ENCODE data around the gene RAD50.
A peak's percentile ranks its signal among the peaks of the same experiment; 100 is the strongest.

The RAD50 gene

GRCh38 chr5:132658381-132659302 is 101.9 kb downstream of the RAD50 start:
- Histone ChIP-seq H2BK120ac (ENCODE audit: low read depth, low read length) (peak overlapping the region; percentile 54), H2AFZ (ENCODE audit: low read length) (no peak overlapping the region), H2BK15ac (ENCODE audit: low read length) (peak overlapping the region; percentile 64), H3K79me1 (ENCODE audit: low read depth, low read length) (no peaks in the 10 kb centered on the region), H2BK12ac (ENCODE audit: low read length) (no peak overlapping the region), H3K9me3 (replicated peaks in 1 of 2; ENCODE audit: control insufficient read depth in 2 of 2, insufficient read depth in 1 of 2, low read depth in 1 of 2, low read length in 2 of 2) (peaks cover 0 to 3% of the 10 kb centered on the region in 2 donors), H3K9ac (ENCODE audit: low read depth, low read length, poor library complexity) (no peak overlapping the region), H3K4me2 (ENCODE audit: insufficient read depth, low read length, poor library complexity, severe bottlenecking) (no peak overlapping the region), H4K91ac (ENCODE audit: low read depth, low read length, poor library complexity) (no peak overlapping the region), H2AK5ac (ENCODE audit: low read depth, low read length) (peak overlapping the region; percentile 79), H3K18ac (ENCODE audit: low read length) (peak overlapping the region; percentile 57), H3K27me3 (ENCODE audit: control insufficient read depth in 3 of 3, insufficient read depth in 3 of 3, low read depth in 1 of 3, low read length in 3 of 3) (peaks cover 8 to 88% (median 23%) of the 10 kb centered on the region in 3 experiments), H3K4me1 (ENCODE audit: control insufficient read depth in 2 of 2, insufficient read depth in 1 of 2, low read depth in 1 of 2, low read length in 2 of 2) (peaks cover 2 to 15% of the 10 kb centered on the region in 2 donors), H3K4ac (ENCODE audit: low read length) (no peak overlapping the region), H3K14ac (ENCODE audit: low read length) (no peak overlapping the region), H4K8ac (ENCODE audit: low read depth, low read length) (no peak overlapping the region), H3K27ac (replicated peaks; ENCODE audit: low read length) (no peak overlapping the region), H3K36me3 (replicated peaks in 1 of 2; ENCODE audit: control insufficient read depth in 2 of 2, insufficient read depth in 2 of 2, low read length in 2 of 2) (no peaks in the 10 kb centered on the region), H2BK5ac (ENCODE audit: low read length) (no peak overlapping the region), H3K4me3 (ENCODE audit: low read length in 2 of 2) (no peak overlapping the region), H3K23ac (ENCODE audit: low read depth, low read length, poor library complexity) (peak overlapping the region; percentile 44)
- no peak for DNase-seq (ENCODE audit: low spot score)
- no CpG with 5 or more reads among the region's 9 CpGs for WGBS, 2 donors (ENCODE audit: extremely low coverage in 2 of 2, insufficient read length in 2 of 2, insufficient replicate concordance in 1 of 2)

GRCh38 chr5:132659598-132660493 is 103.1 kb downstream of the RAD50 start:
- H3K4me2 ChIP-seq (ENCODE audit: insufficient read depth, low read length, poor library complexity, severe bottlenecking): no peak overlapping the region
- H3K27ac ChIP-seq (replicated peaks; ENCODE audit: low read length): no peak overlapping the region
- peaks cover 8 to 76% (median 22%) of the 10 kb centered on the region in 3 experiments for H3K27me3 ChIP-seq (ENCODE audit: control insufficient read depth in 3 of 3, insufficient read depth in 3 of 3, low read depth in 1 of 3, low read length in 3 of 3)
- no peak overlapping the region for H3K18ac ChIP-seq (ENCODE audit: low read length)
- WGBS, 2 donors (ENCODE audit: extremely low coverage in 2 of 2, insufficient read length in 2 of 2, insufficient replicate concordance in 1 of 2): no CpG with 5 or more reads among the region's 23 CpGs
- peak overlapping the region in 1 of 2 donors; percentile 17 for H3K4me3 ChIP-seq (ENCODE audit: low read length in 2 of 2)
- no peak overlapping the region for H3K9ac ChIP-seq (ENCODE audit: low read depth, low read length, poor library complexity)
- no peak overlapping the region for H2BK12ac ChIP-seq (ENCODE audit: low read length)
- no peak overlapping the region for H4K8ac ChIP-seq (ENCODE audit: low read depth, low read length)
- H3K23ac ChIP-seq (ENCODE audit: low read depth, low read length, poor library complexity): peak overlapping the region; percentile 27
- H3K4ac ChIP-seq (ENCODE audit: low read length): no peak overlapping the region
- no peak overlapping the region for H2BK120ac ChIP-seq (ENCODE audit: low read depth, low read length)
- no peak overlapping the region for H4K91ac ChIP-seq (ENCODE audit: low read depth, low read length, poor library complexity)
- H2AK5ac ChIP-seq (ENCODE audit: low read depth, low read length): peak overlapping the region; percentile 79
- H3K4me1 ChIP-seq (ENCODE audit: control insufficient read depth in 2 of 2, insufficient read depth in 1 of 2, low read depth in 1 of 2, low read length in 2 of 2): peaks cover 7 to 19% of the 10 kb centered on the region in 2 donors
- no peak overlapping the region for H3K14ac ChIP-seq (ENCODE audit: low read length)
- H3K79me1 ChIP-seq (ENCODE audit: low read depth, low read length): no peaks in the 10 kb centered on the region
- no peak overlapping the region for H2BK5ac ChIP-seq (ENCODE audit: low read length)
- H3K9me3 ChIP-seq (replicated peaks in 1 of 2; ENCODE audit: control insufficient read depth in 2 of 2, insufficient read depth in 1 of 2, low read depth in 1 of 2, low read length in 2 of 2): peaks cover 0 to 3% of the 10 kb centered on the region in 2 donors
- DNase-seq (ENCODE audit: low spot score): no peak
- no peak overlapping the region for H2AFZ ChIP-seq (ENCODE audit: low read length)
- H2BK15ac ChIP-seq (ENCODE audit: low read length): no peak overlapping the region
- no peaks in the 10 kb centered on the region for H3K36me3 ChIP-seq (replicated peaks in 1 of 2; ENCODE audit: control insufficient read depth in 2 of 2, insufficient read depth in 2 of 2, low read length in 2 of 2)

GRCh38 chr5:132661231-132662003 is 104.6 kb downstream of the RAD50 start:
- no peak overlapping the region for H2BK5ac ChIP-seq (ENCODE audit: low read length)

More at GRCh38 chr5:132661231-132662003, 104.6 kb downstream of the RAD50 start:
- no peak overlapping the region for H2AFZ ChIP-seq (ENCODE audit: low read length)
- no peak overlapping the region for H3K14ac ChIP-seq (ENCODE audit: low read length)
- H3K4ac ChIP-seq (ENCODE audit: low read length): no peak overlapping the region
- H3K23ac ChIP-seq (ENCODE audit: low read depth, low read length, poor library complexity): peak overlapping the region; percentile 17
- H3K27ac ChIP-seq (replicated peaks; ENCODE audit: low read length): no peak overlapping the region
- H2AK5ac ChIP-seq (ENCODE audit: low read depth, low read length): no peak overlapping the region
- peaks cover 7 to 15% of the 10 kb centered on the region in 2 donors for H3K4me1 ChIP-seq (ENCODE audit: control insufficient read depth in 2 of 2, insufficient read depth in 1 of 2, low read depth in 1 of 2, low read length in 2 of 2)
- H3K9ac ChIP-seq (ENCODE audit: low read depth, low read length, poor library complexity): no peak overlapping the region
- H3K9me3 ChIP-seq (replicated peaks in 1 of 2; ENCODE audit: control insufficient read depth in 2 of 2, insufficient read depth in 1 of 2, low read depth in 1 of 2, low read length in 2 of 2): peaks cover 0 to 2% of the 10 kb centered on the region in 2 donors
- no peaks in the 10 kb centered on the region for H3K36me3 ChIP-seq (replicated peaks in 1 of 2; ENCODE audit: control insufficient read depth in 2 of 2, insufficient read depth in 2 of 2, low read length in 2 of 2)
- no peak overlapping the region for H4K8ac ChIP-seq (ENCODE audit: low read depth, low read length)
- peak overlapping the region; percentile 9 for H2BK15ac ChIP-seq (ENCODE audit: low read length)
- no peak overlapping the region for H3K4me3 ChIP-seq (ENCODE audit: low read length in 2 of 2)
- H3K4me2 ChIP-seq (ENCODE audit: insufficient read depth, low read length, poor library complexity, severe bottlenecking): no peak overlapping the region
- no CpG with 5 or more reads among the region's 12 CpGs for WGBS, 2 donors (ENCODE audit: extremely low coverage in 2 of 2, insufficient read length in 2 of 2, insufficient replicate concordance in 1 of 2)
- H2BK12ac ChIP-seq (ENCODE audit: low read length): peak overlapping the region; percentile 75
- H3K79me1 ChIP-seq (ENCODE audit: low read depth, low read length): no peaks in the 10 kb centered on the region
- no peak for DNase-seq (ENCODE audit: low spot score)
- H3K27me3 ChIP-seq (ENCODE audit: control insufficient read depth in 3 of 3, insufficient read depth in 3 of 3, low read depth in 1 of 3, low read length in 3 of 3): peaks cover 1 to 72% (median 10%) of the 10 kb centered on the region in 3 experiments
- H3K18ac ChIP-seq (ENCODE audit: low read length): peak overlapping the region; percentile 78
- H4K91ac ChIP-seq (ENCODE audit: low read depth, low read length, poor library complexity): no peak overlapping the region
- no peak overlapping the region for H2BK120ac ChIP-seq (ENCODE audit: low read depth, low read length)
